CD4-positive, alpha-beta T cell treated with Interleukin-17A for 4 hours (primary cell): ENCODE results near the gene NARS2.
A peak's percentile ranks its signal among the peaks of the same experiment; 100 is the strongest.
"Not testable (repeated sequence)": the region's sequence is repeated elsewhere in the genome, so short reads cannot be mapped to it uniquely, and the experiment has no call there.

Experiments
- DNase-seq: peaks from one replicate; pipeline ENCODE4 v3.0.0-alpha.2; 2020; ENCODE audit warnings: mixed read lengths

NARS2 gene

GRCh38 chr11:78574386-78575381 is at the start of gene NARS2:
TSS of gene NARS2 (minus strand) at chr11:78574864. CDS start at chr11:78574488, 376 bp downstream.
- peak; percentile 99 for DNase-seq

- no peak for DNase-seq
Observed at GRCh38 chr11:78622666-78623065, 48.0 kb upstream of the NARS2 start.

GRCh38 chr11:78620159-78620558 is 45.5 kb upstream of the NARS2 start:
- DNase-seq, result no peak

- no peak for DNase-seq
Observed at GRCh38 chr11:78615724-78616123, 41.1 kb upstream of the NARS2 start.

- DNase-seq, result no peak
Observed at GRCh38 chr11:78613378-78613813, 38.7 kb upstream of the NARS2 start.

GRCh38 chr11:78612721-78613377 is 38.2 kb upstream of the NARS2 start:
- DNase-seq, result no peak

- not testable (repeated sequence) for DNase-seq
Observed at GRCh38 chr11:78609321-78609720, 34.7 kb upstream of the NARS2 start.

GRCh38 chr11:78607696-78608095 is 33.0 kb upstream of the NARS2 start:
- no peak for DNase-seq

- DNase-seq, result no peak
Observed at GRCh38 chr11:78606667-78607066, 32.0 kb upstream of the NARS2 start.

- no peak for DNase-seq
Observed at GRCh38 chr11:78605296-78605695, 30.6 kb upstream of the NARS2 start.

- DNase-seq, result no peak
Observed at GRCh38 chr11:78603792-78604191, 29.1 kb upstream of the NARS2 start.

GRCh38 chr11:78602771-78603170 is 28.1 kb upstream of the NARS2 start:
- DNase-seq, result not testable (repeated sequence)

- not testable (repeated sequence) for DNase-seq
Observed at GRCh38 chr11:78601066-78601465, 26.4 kb upstream of the NARS2 start.

GRCh38 chr11:78597579-78597978 is 22.9 kb upstream of the NARS2 start:
- DNase-seq, result not testable (repeated sequence)

- no peak for DNase-seq
Observed at GRCh38 chr11:78595436-78596130, 20.9 kb upstream of the NARS2 start.

GRCh38 chr11:78594814-78595213 is 20.1 kb upstream of the NARS2 start:
- no peak for DNase-seq

GRCh38 chr11:78588517-78588916 is 13.9 kb upstream of the NARS2 start:
- no peak for DNase-seq

- no peak for DNase-seq
Observed at GRCh38 chr11:78587446-78587845, 12.8 kb upstream of the NARS2 start.

GRCh38 chr11:78586452-78587046 is 11.9 kb upstream of the NARS2 start:
- DNase-seq, result no peak

- no peak for DNase-seq
Observed at GRCh38 chr11:78583889-78584288, 9.2 kb upstream of the NARS2 start.

GRCh38 chr11:78577495-78577894 is 2.8 kb upstream of the NARS2 start:
- no peak for DNase-seq

GRCh38 chr11:78576549-78577097 is 2.0 kb upstream of the NARS2 start:
- DNase-seq, result no peak
